GM12892 (cell line): ENCODE data around the gene IL20RA.

Experiments
- POLR2AphosphoS5 ChIP-seq: IDR thresholded peaks from 2 replicates; pipeline ENCODE4 v1.6.1; 2011; ENCODE audit warnings: low read depth, low read length, control low read depth
- TAF1 ChIP-seq: IDR thresholded peaks from 2 replicates; pipeline ENCODE4 v1.6.1; 2011; ENCODE audit warnings: low read depth, mild to moderate bottlenecking, control low read depth, low read length, borderline replicate concordance

GRCh38 chr6:137000825-137001224 lies 43.9 kb downstream of the IL20RA start:
- TF ChIP-seq POLR2AphosphoS5 (no peak), TAF1 (no peak)
